ENCODE results near the gene FZR1. TPM values are rescaled to one million over a fixed set of nuclear protein-coding genes. Genes with fewer than 3 reads are reported as not detected.

The FZR1 gene
- total and polyA plus RNA-seq, 9 of the 15 experiments (the other 6 are each of a cell fraction or from before 2014, with no cell fraction given) = 0.18 to 48.0 (median 22.2) TPM

DNA sequence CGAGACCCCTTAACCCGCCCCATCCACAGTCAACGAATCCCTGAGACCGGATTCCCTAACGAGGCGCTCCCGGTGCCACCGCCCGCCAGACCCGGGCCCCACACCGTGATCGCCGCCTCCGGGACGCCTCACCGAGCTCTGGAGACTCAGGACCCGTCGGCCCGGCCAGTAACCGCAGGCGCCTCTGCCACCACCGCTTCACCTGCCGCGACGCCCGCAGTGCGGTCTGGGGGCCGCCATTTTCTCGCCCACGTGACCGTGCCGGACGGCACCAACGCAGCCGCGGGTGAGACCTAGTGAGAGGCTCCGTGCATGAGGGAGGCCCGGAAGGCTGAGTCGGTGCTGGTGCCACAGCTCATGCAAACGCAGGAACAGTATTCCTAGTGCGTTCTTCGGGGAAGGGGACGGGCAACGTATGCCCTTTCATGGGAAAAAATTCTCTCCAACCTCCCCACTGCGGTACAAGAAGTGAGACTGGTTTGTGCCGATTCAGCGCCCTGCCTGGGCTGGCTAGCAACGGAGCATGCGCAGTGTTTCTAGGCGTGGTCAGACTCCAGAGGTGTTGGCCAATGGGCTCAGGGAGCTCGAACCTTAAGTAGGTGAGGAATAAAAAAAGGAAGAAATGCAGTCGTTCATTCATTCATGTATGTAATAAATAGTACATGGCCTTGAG lies 5.5 kb upstream of the FZR1 start, which contains the start of gene DOHH (continued):
- TF ChIP-seq MEF2D (tag; conservative IDR thresholded peaks at IDR 0.05; ENCODE audit: low read depth) = 0 out of 2 replicates have a peak, but pooled peaks have one; percentile 60
- TF ChIP-seq, protein P1, sequence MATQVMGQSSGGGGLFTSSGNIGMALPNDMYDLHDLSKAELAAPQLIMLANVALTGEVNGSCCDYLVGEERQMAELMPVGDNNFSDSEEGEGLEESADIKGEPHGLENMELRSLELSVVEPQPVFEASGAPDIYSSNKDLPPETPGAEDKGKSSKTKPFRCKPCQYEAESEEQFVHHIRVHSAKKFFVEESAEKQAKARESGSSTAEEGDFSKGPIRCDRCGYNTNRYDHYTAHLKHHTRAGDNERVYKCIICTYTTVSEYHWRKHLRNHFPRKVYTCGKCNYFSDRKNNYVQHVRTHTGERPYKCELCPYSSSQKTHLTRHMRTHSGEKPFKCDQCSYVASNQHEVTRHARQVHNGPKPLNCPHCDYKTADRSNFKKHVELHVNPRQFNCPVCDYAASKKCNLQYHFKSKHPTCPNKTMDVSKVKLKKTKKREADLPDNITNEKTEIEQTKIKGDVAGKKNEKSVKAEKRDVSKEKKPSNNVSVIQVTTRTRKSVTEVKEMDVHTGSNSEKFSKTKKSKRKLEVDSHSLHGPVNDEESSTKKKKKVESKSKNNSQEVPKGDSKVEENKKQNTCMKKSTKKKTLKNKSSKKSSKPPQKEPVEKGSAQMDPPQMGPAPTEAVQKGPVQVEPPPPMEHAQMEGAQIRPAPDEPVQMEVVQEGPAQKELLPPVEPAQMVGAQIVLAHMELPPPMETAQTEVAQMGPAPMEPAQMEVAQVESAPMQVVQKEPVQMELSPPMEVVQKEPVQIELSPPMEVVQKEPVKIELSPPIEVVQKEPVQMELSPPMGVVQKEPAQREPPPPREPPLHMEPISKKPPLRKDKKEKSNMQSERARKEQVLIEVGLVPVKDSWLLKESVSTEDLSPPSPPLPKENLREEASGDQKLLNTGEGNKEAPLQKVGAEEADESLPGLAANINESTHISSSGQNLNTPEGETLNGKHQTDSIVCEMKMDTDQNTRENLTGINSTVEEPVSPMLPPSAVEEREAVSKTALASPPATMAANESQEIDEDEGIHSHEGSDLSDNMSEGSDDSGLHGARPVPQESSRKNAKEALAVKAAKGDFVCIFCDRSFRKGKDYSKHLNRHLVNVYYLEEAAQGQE (IDR thresholded peaks at IDR 0.05; ENCODE audit: borderline replicate concordance) = peak; percentile 85
- TF ChIP-seq, protein P1 (CRISPR knock-in tag; IDR thresholded peaks at IDR 0.05; ENCODE audit: low read depth) = no peak
- TF ChIP-seq, protein P2, sequence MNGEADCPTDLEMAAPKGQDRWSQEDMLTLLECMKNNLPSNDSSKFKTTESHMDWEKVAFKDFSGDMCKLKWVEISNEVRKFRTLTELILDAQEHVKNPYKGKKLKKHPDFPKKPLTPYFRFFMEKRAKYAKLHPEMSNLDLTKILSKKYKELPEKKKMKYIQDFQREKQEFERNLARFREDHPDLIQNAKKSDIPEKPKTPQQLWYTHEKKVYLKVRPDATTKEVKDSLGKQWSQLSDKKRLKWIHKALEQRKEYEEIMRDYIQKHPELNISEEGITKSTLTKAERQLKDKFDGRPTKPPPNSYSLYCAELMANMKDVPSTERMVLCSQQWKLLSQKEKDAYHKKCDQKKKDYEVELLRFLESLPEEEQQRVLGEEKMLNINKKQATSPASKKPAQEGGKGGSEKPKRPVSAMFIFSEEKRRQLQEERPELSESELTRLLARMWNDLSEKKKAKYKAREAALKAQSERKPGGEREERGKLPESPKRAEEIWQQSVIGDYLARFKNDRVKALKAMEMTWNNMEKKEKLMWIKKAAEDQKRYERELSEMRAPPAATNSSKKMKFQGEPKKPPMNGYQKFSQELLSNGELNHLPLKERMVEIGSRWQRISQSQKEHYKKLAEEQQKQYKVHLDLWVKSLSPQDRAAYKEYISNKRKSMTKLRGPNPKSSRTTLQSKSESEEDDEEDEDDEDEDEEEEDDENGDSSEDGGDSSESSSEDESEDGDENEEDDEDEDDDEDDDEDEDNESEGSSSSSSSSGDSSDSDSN (IDR thresholded peaks at IDR 0.05; ENCODE audit: borderline replicate concordance in 1 of 2, low read depth in 2 of 2, low read length in 2 of 2) = 0 out of 4 replicates have a peak, but pooled peaks of 1 of the 2 experiments have one; percentile 9
- TF ChIP-seq STAT5B (CRISPR knock-in tag; IDR thresholded peaks at IDR 0.05) = no peak
- TF ChIP-seq NFRKB (IDR thresholded peaks at IDR 0.05; ENCODE audit: low read depth) = peak; percentile 88
- TF ChIP-seq C11orf30 (IDR thresholded peaks at IDR 0.05; ENCODE audit: low read depth) = peak; percentile 99
- TF ChIP-seq ETV5 (CRISPR knock-in tag; IDR thresholded peaks at IDR 0.05; ENCODE audit: low read depth) = 0 out of 2 replicates have a peak, but pooled peaks have one; percentile 19
- TF ChIP-seq, protein P3, sequence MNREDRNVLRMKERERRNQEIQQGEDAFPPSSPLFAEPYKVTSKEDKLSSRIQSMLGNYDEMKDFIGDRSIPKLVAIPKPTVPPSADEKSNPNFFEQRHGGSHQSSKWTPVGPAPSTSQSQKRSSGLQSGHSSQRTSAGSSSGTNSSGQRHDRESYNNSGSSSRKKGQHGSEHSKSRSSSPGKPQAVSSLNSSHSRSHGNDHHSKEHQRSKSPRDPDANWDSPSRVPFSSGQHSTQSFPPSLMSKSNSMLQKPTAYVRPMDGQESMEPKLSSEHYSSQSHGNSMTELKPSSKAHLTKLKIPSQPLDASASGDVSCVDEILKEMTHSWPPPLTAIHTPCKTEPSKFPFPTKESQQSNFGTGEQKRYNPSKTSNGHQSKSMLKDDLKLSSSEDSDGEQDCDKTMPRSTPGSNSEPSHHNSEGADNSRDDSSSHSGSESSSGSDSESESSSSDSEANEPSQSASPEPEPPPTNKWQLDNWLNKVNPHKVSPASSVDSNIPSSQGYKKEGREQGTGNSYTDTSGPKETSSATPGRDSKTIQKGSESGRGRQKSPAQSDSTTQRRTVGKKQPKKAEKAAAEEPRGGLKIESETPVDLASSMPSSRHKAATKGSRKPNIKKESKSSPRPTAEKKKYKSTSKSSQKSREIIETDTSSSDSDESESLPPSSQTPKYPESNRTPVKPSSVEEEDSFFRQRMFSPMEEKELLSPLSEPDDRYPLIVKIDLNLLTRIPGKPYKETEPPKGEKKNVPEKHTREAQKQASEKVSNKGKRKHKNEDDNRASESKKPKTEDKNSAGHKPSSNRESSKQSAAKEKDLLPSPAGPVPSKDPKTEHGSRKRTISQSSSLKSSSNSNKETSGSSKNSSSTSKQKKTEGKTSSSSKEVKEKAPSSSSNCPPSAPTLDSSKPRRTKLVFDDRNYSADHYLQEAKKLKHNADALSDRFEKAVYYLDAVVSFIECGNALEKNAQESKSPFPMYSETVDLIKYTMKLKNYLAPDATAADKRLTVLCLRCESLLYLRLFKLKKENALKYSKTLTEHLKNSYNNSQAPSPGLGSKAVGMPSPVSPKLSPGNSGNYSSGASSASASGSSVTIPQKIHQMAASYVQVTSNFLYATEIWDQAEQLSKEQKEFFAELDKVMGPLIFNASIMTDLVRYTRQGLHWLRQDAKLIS (CRISPR knock-in tag; IDR thresholded peaks at IDR 0.05) = peak; percentile 77; the same call in 1 of the 2 replicates
- TF ChIP-seq SP1 (CRISPR knock-in tag; IDR thresholded peaks at IDR 0.05) = peak; percentile 92
- TF ChIP-seq KDM4B (IDR thresholded peaks at IDR 0.05; ENCODE audit: borderline replicate concordance in 2 of 2, low read depth in 1 of 2) = peak in 1 of 2 experiments; percentile 82; a peak in 1 of 4 replicates
- peak; percentile 35; the same call in 1 of the 2 replicates for TF ChIP-seq TCF7 (IDR thresholded peaks at IDR 0.05; ENCODE audit: borderline replicate concordance)
